Choroid plexus epithelial cell (primary cell): ENCODE measurements around the gene AMN1.
"Not testable (repeated sequence)": the region's sequence is repeated elsewhere in the genome, so short reads cannot be mapped to it uniquely, and the experiment has no call there.

Experiments used
- DNase-seq: peaks from one replicate; pipeline ENCODE4 v3.0.0-alpha.2; 2010; ENCODE audit warnings: low read depth
- H3K4me3 ChIP-seq: 2 replicates; pipeline ENCODE4 v1.5.1; 2011; ENCODE audit warnings: low read depth, mild to moderate bottlenecking, control low read depth, low read length, moderate library complexity
- TF ChIP-seq, protein P1 (sequence below): conservative IDR thresholded peaks from 2 replicates; pipeline ENCODE4 v1.5.1; 2011; ENCODE audit warnings: low read depth, mild to moderate bottlenecking, control low read depth, inconsistent platforms, low read length, moderate library complexity

Gene AMN1

DNA sequence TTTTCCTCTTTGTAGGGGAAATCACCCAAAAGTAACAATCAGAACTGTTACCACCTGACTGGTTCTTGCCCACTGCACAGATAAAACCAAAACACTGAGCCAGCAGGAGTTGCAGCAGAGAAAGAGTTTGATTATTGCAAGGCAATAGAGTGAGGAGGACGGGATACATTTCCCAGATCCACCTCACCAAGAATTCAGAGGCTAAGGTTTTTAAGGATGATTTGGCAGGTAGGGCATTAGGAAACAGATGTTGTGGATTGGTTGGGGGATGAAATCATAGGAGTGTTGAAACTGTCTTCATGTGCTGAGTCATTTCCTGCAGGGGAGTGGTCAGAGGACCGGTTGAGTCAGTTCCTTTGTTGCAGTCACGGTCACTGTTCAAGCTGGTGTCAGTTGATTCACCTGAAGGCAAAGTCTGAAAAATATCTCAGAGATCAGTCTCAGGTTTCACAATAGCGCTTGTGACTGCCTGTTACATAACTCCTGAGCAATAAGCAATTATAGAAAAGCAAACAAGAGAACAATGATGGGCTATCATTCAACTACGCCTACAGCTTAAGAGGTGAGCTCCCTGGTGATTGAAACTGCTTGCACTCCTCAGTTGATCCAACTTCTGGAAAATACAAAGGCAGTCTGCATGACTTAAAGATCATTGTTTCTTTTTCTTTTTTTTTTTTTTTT, 20.3 kb upstream of the AMN1 start:
- TF ChIP-seq, protein P1, sequence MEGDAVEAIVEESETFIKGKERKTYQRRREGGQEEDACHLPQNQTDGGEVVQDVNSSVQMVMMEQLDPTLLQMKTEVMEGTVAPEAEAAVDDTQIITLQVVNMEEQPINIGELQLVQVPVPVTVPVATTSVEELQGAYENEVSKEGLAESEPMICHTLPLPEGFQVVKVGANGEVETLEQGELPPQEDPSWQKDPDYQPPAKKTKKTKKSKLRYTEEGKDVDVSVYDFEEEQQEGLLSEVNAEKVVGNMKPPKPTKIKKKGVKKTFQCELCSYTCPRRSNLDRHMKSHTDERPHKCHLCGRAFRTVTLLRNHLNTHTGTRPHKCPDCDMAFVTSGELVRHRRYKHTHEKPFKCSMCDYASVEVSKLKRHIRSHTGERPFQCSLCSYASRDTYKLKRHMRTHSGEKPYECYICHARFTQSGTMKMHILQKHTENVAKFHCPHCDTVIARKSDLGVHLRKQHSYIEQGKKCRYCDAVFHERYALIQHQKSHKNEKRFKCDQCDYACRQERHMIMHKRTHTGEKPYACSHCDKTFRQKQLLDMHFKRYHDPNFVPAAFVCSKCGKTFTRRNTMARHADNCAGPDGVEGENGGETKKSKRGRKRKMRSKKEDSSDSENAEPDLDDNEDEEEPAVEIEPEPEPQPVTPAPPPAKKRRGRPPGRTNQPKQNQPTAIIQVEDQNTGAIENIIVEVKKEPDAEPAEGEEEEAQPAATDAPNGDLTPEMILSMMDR, result no peak
- H3K4me3 ChIP-seq, result no peak overlapping the region
- DNase-seq, result peak; percentile 97

DNA sequence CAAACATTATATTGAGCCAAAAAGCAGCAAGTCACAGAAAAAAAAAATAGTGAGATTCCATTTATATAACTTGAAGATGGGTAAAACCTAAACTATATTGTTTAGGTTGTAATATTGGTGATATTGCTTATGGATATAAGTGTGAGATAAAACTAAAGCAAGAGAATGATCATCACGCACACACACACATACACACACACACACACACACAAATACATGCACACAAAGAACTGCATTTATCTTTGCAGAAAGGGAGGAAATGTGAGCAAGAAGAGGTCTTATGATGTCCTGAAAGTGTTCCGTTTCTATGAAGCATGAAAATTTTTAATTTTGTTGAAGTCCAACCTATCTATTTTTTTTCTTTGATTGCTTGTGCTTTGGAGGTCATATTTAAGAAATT, 16.4 kb upstream of the AMN1 start:
- H3K4me3 ChIP-seq, result no peak overlapping the region
- no peak for DNase-seq
- TF ChIP-seq, protein P1, result no peak

DNA sequence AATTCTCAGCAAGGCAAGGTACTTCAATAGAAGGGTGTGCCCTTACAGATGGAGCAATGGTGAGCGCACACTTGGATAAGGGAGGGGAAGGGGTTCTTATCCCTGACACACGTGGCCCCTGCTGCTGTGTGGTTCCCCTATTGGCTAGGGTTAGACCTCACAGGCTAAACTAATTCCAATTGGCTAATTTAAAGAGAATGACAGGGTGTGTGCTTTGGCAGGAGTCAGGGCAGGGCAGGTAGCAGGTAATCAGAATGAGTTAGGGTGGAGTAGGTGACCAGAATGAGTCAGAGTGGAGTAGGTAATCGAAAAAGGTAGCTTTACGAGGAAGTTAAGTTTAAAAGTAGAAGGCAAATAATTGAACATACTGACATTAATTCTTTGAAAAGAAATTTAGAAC, 15.5 kb upstream of the AMN1 start:
- not testable (repeated sequence) for DNase-seq

DNA sequence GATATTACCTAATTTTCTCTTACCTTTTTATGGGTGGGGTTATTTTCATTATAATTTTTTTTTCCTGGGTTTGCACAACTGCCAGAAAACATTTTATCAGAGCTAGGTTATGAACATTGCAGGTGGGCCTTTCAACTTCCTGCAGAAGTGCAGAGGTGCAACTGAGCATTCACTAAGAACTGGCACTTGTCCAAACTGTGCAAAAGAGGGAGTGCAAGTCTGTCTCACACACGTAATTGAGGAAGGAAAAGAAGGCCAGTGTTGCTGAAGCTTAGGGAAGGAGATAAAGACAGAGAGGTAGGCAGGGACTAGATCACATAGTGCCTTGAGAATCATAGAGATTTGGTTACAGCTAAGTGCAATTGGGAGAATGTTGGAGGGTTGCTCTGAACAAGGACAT, 14.1 kb upstream of the AMN1 start:
- TF ChIP-seq, protein P1, result no peak
- DNase-seq, result no peak

More for the DNA sequence above, 15.5 kb upstream of the AMN1 start:
- not testable (repeated sequence) for H3K4me3 ChIP-seq

DNA sequence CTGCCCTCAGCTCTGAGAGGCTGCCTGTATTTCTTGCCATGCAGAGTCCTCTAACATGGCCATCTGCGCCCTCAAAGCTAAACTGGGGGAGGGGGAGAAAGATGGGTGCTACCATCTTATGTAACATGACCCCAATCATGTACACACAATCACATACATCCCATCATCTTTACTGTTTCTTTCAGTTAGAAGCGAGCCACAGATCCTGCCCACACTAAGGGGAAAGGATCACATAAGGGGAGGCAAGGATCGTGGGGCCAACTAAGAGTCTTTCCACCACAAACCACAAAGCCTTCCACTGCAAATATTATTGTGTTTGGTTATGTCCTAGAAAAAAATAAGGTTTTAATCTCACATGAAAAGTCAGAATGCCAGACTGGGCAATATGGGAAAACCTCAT, 11.8 kb upstream of the AMN1 start:
- DNase-seq, result peak; percentile 47
- H3K4me3 ChIP-seq, result no peak overlapping the region

More for the DNA sequence above, 14.1 kb upstream of the AMN1 start:
- H3K4me3 ChIP-seq, result no peak overlapping the region

DNA sequence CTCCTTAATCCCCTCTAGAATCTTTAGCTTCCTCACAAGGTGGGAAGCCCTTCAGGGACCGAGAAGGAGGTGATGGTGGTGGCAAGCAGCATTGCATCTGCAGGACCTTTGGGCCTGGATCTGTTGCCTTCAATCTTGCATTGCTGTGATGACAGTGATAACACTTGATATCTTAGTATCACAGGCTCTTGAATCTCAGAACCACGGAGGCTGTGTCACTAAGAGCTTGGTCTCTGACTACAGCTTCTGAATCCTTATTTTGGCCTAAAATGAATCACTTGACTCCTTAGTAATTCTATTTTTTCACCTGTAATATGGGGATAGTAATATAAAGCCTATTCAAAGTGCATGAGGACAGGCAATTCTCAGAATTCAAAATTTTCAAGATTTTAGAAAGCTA, 8.9 kb upstream of the AMN1 start:
- no peak overlapping the region for H3K4me3 ChIP-seq
- TF ChIP-seq, protein P1, result no peak
- no peak for DNase-seq

More for the DNA sequence above, 11.8 kb upstream of the AMN1 start:
- TF ChIP-seq, protein P1, result no peak

DNA sequence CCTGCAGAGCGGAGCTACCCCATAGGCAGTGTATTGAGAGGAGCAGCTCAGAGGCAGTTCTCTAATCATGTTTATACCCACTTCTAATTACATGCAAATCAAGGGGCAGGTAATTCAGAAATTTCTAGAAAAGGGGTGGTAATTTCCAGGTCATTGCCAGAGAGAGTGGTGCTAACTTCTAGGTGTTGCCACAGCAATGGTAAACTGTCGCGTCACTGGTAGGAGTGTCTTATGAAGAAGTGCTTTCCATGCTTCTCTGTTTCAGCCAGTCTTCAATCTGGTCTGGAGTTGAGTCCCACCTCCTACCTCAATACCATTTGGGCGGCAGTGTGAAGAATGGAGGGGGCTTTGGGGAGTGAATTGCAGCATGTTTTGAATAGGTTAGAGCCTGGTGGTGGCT, 8.5 kb upstream of the AMN1 start:
- no peak overlapping the region for H3K4me3 ChIP-seq
- DNase-seq, result no peak
- TF ChIP-seq, protein P1, result no peak
